Measurements from ENCODE around the gene GARIN5B. TPM values are rescaled to one million over a fixed set of nuclear protein-coding genes. Genes with fewer than 3 reads are reported as not detected.

GARIN5B gene
- polyA plus RNA-seq, 2 of the 4 experiments (the other 2 are of a cell fraction): 0.05 TPM; not detected in 1

DNA sequence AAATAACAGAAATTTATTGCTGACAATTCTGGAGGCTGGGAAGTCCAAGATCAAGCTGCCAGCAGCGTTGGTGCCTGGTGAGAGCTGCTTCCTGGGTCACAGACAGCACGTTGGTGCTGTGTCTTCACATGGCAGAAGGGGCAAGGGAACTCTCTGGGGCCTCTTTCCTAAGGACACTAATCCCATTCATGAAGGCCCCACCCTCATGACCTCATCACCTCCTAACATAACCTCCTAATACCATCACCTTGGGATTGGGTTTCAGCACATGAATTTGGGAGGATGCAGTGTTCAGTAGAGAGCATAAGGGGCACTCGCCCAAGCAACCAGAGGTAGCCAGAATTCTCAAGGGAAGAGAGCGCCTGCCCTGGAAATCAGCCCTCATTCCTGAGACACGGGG, 53.6 kb downstream of the GARIN5B start (continued):
- TF ChIP-seq, protein P1, sequence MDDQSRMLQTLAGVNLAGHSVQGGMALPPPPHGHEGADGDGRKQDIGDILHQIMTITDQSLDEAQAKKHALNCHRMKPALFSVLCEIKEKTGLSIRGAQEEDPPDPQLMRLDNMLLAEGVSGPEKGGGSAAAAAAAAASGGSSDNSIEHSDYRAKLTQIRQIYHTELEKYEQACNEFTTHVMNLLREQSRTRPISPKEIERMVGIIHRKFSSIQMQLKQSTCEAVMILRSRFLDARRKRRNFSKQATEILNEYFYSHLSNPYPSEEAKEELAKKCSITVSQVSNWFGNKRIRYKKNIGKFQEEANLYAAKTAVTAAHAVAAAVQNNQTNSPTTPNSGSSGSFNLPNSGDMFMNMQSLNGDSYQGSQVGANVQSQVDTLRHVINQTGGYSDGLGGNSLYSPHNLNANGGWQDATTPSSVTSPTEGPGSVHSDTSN (IDR thresholded peaks at IDR 0.05): no peak
- TF ChIP-seq PHF8 (IDR thresholded peaks at IDR 0.05; ENCODE audit: borderline replicate concordance, low read depth) (no peak), BHLHE40 (IDR thresholded peaks at IDR 0.05; ENCODE audit: low read depth, low read length) (no peak), CBX2 (IDR thresholded peaks at IDR 0.05; ENCODE audit: borderline replicate concordance, low read depth) (no peak), EP300 (IDR thresholded peaks at IDR 0.05) (no peak), CEBPB (IDR thresholded peaks at IDR 0.05) (no peak)

DNA sequence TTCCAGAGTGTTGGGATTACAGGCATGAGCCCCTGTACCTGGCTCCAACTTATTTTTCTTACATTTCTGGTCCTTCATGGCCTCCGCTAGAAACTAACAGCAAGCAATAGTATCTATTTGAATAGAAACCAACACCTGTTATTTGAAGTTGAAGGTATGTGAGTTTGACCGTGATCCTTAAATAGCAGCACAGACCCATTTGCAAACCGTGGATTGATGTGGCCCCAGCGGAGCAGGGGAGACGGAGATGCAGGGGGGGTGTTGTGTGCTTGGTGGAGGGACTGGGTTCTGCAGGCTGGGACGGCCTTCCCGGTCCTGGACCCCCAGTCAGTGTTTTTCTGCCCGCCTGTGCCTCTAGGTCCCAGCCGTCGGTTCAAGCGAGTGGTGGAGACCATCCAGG, 54.8 kb downstream of the GARIN5B start:
- Histone ChIP-seq H3K4me1 (no peaks in the 10 kb centered on the region), H3K9me3 (no peaks in the 10 kb centered on the region), H3K4me2 (no peak overlapping the region), H3K27ac (no peak overlapping the region), H3K4me3 (no peak overlapping the region)
- FAIRE-seq (no peak), DNase-seq (ENCODE audit: low read depth in 1 of 2, low spot score in 1 of 2) (no peak), ATAC-seq (no peak)
- WGBS (ENCODE audit: missing lambda C conversion rate): 84% methylated on average over 11 of the region's 11 CpGs
- ChIA-PET CTCF (interaction anchor here (0.9 to 1.3 kb wide), 2 partner anchors 16 to 31 kb away, joined by 3 read pairs; partner anchors contain the start of gene KMT5C), POLR2A (interaction anchor here (0.6 kb wide), 1 partner anchor 239 kb away, joined by 3 read pairs; no protein-coding TSS in a partner anchor)
- TF ChIP-seq RARB (CRISPR knock-in tag; IDR thresholded peaks at IDR 0.05): no peak
- no peak for TF ChIP-seq PHF8 (IDR thresholded peaks at IDR 0.05; ENCODE audit: borderline replicate concordance, low read depth)
- TF ChIP-seq EHF (CRISPR knock-in tag; IDR thresholded peaks at IDR 0.05): no peak
- no peak for TF ChIP-seq RCOR1 (IDR thresholded peaks at IDR 0.05; ENCODE audit: low read depth, low read length)
- no peak for TF ChIP-seq ZSCAN20 (CRISPR knock-in tag; IDR thresholded peaks at IDR 0.05)
- no peak for TF ChIP-seq MAFK (IDR thresholded peaks at IDR 0.05; ENCODE audit: partially characterized antibody)

DNA sequence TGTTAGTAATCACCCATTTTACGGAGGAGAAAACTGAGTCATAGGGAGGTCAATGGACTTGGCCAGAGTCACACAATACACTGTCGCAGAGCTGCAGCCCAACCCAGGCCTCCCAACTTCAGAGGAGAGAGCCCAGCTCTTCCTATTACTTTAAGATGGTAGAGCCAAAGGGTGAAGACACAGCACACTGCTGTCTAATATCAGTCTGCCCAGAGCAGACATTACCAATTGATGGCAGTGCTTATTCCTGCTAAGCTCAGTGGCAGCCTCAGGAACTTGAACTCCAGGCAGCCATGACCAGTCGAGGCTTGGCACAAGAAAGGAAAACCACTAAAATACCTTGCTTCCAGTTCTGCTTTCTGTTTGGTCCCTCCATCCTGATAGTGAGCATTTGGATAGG, 56.3 kb downstream of the GARIN5B start:
- no peaks in the 10 kb centered on the region for H3K9me3 ChIP-seq
- WGBS (ENCODE audit: missing lambda C conversion rate): 88% methylated on average over 3 of the region's 3 CpGs
- no peak for FAIRE-seq
- DNase-seq (ENCODE audit: low read depth in 1 of 2, low spot score in 1 of 2): no peak
- POLR2A ChIA-PET: interaction anchor here (1.5 kb wide), 1 partner anchor 33 kb away, joined by 6 read pairs; the partner anchor contains the start of gene KMT5C
- no peak overlapping the region for H3K4me3 ChIP-seq
- H3K4me1 ChIP-seq: peaks cover 3% of the 10 kb centered on the region; the same call in 1 of the 3 replicates
- no peak overlapping the region for H3K27ac ChIP-seq
- no peak for ATAC-seq
- no peak overlapping the region for H3K4me2 ChIP-seq
- TF ChIP-seq SREBF2 (IDR thresholded peaks at IDR 0.05) (no peak), KDM1A (IDR thresholded peaks at IDR 0.05; ENCODE audit: low read depth) (no peak), NFE2L2 (conservative IDR thresholded peaks at IDR 0.05; ENCODE audit: low read length) (no peak), JUNB (IDR thresholded peaks at IDR 0.05) (no peak), NR3C1 (IDR thresholded peaks at IDR 0.05) (no peak), POLR2AphosphoS2 (conservative IDR thresholded peaks at IDR 0.05; ENCODE audit: low read length) (no peak), CHD2 (IDR thresholded peaks at IDR 0.05; ENCODE audit: low read length, partially characterized antibody) (no peak), HOXA7 (CRISPR knock-in tag; IDR thresholded peaks at IDR 0.05) (no peak), JUN (IDR thresholded peaks at IDR 0.05) (no peak), RCOR1 (IDR thresholded peaks at IDR 0.05; ENCODE audit: low read depth, low read length) (no peak), PHF8 (IDR thresholded peaks at IDR 0.05; ENCODE audit: borderline replicate concordance, low read depth) (no peak), HOXB13 (CRISPR knock-in tag; IDR thresholded peaks at IDR 0.05; ENCODE audit: low read depth) (no peak), ZC3H11A (IDR thresholded peaks at IDR 0.05) (no peak), CHD4 (IDR thresholded peaks at IDR 0.05; ENCODE audit: borderline replicate concordance) (no peak), ZNF302 (CRISPR knock-in tag; IDR thresholded peaks at IDR 0.05) (no peak), CEBPB (IDR thresholded peaks at IDR 0.05) (no peak)
- TF ChIP-seq, protein P2, sequence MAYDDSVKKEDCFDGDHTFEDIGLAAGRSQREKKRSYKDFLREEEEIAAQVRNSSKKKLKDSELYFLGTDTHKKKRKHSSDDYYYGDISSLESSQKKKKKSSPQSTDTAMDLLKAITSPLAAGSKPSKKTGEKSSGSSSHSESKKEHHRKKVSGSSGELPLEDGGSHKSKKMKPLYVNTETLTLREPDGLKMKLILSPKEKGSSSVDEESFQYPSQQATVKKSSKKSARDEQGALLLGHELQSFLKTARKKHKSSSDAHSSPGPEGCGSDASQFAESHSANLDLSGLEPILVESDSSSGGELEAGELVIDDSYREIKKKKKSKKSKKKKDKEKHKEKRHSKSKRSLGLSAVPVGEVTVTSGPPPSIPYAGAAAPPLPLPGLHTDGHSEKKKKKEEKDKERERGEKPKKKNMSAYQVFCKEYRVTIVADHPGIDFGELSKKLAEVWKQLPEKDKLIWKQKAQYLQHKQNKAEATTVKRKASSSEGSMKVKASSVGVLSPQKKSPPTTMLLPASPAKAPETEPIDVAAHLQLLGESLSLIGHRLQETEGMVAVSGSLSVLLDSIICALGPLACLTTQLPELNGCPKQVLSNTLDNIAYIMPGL (CRISPR knock-in tag; IDR thresholded peaks at IDR 0.05; ENCODE audit: borderline replicate concordance): no peak
- TF ChIP-seq, protein P3, sequence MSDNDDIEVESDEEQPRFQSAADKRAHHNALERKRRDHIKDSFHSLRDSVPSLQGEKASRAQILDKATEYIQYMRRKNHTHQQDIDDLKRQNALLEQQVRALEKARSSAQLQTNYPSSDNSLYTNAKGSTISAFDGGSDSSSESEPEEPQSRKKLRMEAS (IDR thresholded peaks at IDR 0.05): no peak
- TF ChIP-seq, protein P4, sequence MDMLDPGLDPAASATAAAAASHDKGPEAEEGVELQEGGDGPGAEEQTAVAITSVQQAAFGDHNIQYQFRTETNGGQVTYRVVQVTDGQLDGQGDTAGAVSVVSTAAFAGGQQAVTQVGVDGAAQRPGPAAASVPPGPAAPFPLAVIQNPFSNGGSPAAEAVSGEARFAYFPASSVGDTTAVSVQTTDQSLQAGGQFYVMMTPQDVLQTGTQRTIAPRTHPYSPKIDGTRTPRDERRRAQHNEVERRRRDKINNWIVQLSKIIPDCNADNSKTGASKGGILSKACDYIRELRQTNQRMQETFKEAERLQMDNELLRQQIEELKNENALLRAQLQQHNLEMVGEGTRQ (IDR thresholded peaks at IDR 0.05): no peak
- CTCF ChIA-PET: interaction anchor here (0.8 to 10.1 kb wide), 10 partner anchors 13 to 197 kb away, joined by 3 to 306 read pairs (median 4); partner anchors contain the start of genes KMT5C, TMEM150B and TMEM238

All from A549 (cell line).